ENCODE data around the gene UBE2J1.

Gene UBE2J1

GRCh38 chr6:89385156-89385667 is 32.7 kb upstream of the UBE2J1 start:
- Histone ChIP-seq H3K36me3 (ENCODE audit: control insufficient read depth, insufficient read depth, low read length) (no peaks in the 10 kb centered on the region), H3K4me1 (ENCODE audit: control insufficient read depth, insufficient read depth, low read length) (no peaks in the 10 kb centered on the region), H3K4me3 (ENCODE audit: low read length) (no peak overlapping the region), H3K9ac (ENCODE audit: low read length) (no peak overlapping the region), H3K27me3 (ENCODE audit: control insufficient read depth, insufficient read depth, low read length) (no peaks in the 10 kb centered on the region), H3K9me3 (ENCODE audit: control insufficient read depth, low read length) (no peaks in the 10 kb centered on the region)

- H3K4me1 ChIP-seq (ENCODE audit: control insufficient read depth, insufficient read depth, low read length) = no peaks in the 10 kb centered on the region
- H3K9me3 ChIP-seq (ENCODE audit: control insufficient read depth, low read length) = no peaks in the 10 kb centered on the region
- no peaks in the 10 kb centered on the region for H3K27me3 ChIP-seq (ENCODE audit: control insufficient read depth, insufficient read depth, low read length)
- no peak overlapping the region for H3K4me3 ChIP-seq (ENCODE audit: low read length)
- H3K9ac ChIP-seq (ENCODE audit: low read length) = no peak overlapping the region
- H3K36me3 ChIP-seq (ENCODE audit: control insufficient read depth, insufficient read depth, low read length) = no peaks in the 10 kb centered on the region
Measured at GRCh38 chr6:89381031-89381430, 28.5 kb upstream of the UBE2J1 start.

- Histone ChIP-seq H3K9me3 (ENCODE audit: control insufficient read depth, low read length) (no peaks in the 10 kb centered on the region), H3K27me3 (ENCODE audit: control insufficient read depth, insufficient read depth, low read length) (no peaks in the 10 kb centered on the region), H3K4me3 (ENCODE audit: low read length) (no peak overlapping the region), H3K9ac (ENCODE audit: low read length) (no peak overlapping the region), H3K4me1 (ENCODE audit: control insufficient read depth, insufficient read depth, low read length) (peaks cover 7% of the 10 kb centered on the region), H3K36me3 (ENCODE audit: control insufficient read depth, insufficient read depth, low read length) (no peaks in the 10 kb centered on the region)
Measured at GRCh38 chr6:89379281-89379680, 26.8 kb upstream of the UBE2J1 start.

- Histone ChIP-seq H3K27me3 (ENCODE audit: control insufficient read depth, insufficient read depth, low read length) (no peaks in the 10 kb centered on the region), H3K9me3 (ENCODE audit: control insufficient read depth, low read length) (no peaks in the 10 kb centered on the region), H3K9ac (ENCODE audit: low read length) (no peak overlapping the region), H3K4me1 (ENCODE audit: control insufficient read depth, insufficient read depth, low read length) (peaks cover 7% of the 10 kb centered on the region), H3K36me3 (ENCODE audit: control insufficient read depth, insufficient read depth, low read length) (no peaks in the 10 kb centered on the region), H3K4me3 (ENCODE audit: low read length) (no peak overlapping the region)
Measured at GRCh38 chr6:89378628-89379027, 26.1 kb upstream of the UBE2J1 start.

- Histone ChIP-seq H3K9ac (ENCODE audit: low read length) (no peak overlapping the region), H3K4me3 (ENCODE audit: low read length) (no peak overlapping the region), H3K36me3 (ENCODE audit: control insufficient read depth, insufficient read depth, low read length) (no peaks in the 10 kb centered on the region), H3K4me1 (ENCODE audit: control insufficient read depth, insufficient read depth, low read length) (peaks cover 14% of the 10 kb centered on the region), H3K9me3 (ENCODE audit: control insufficient read depth, low read length) (no peaks in the 10 kb centered on the region), H3K27me3 (ENCODE audit: control insufficient read depth, insufficient read depth, low read length) (no peaks in the 10 kb centered on the region)
Measured at GRCh38 chr6:89375427-89376267, 23.1 kb upstream of the UBE2J1 start.

- Histone ChIP-seq H3K4me3 (ENCODE audit: low read length) (no peak overlapping the region), H3K36me3 (ENCODE audit: control insufficient read depth, insufficient read depth, low read length) (no peaks in the 10 kb centered on the region), H3K9me3 (ENCODE audit: control insufficient read depth, low read length) (no peaks in the 10 kb centered on the region), H3K4me1 (ENCODE audit: control insufficient read depth, insufficient read depth, low read length) (peaks cover 14% of the 10 kb centered on the region), H3K9ac (ENCODE audit: low read length) (no peak overlapping the region), H3K27me3 (ENCODE audit: control insufficient read depth, insufficient read depth, low read length) (no peaks in the 10 kb centered on the region)
Measured at GRCh38 chr6:89372506-89372901, 20.0 kb upstream of the UBE2J1 start.

- Histone ChIP-seq H3K9ac (ENCODE audit: low read length) (no peak overlapping the region), H3K36me3 (ENCODE audit: control insufficient read depth, insufficient read depth, low read length) (no peaks in the 10 kb centered on the region), H3K9me3 (ENCODE audit: control insufficient read depth, low read length) (no peaks in the 10 kb centered on the region), H3K4me3 (ENCODE audit: low read length) (no peak overlapping the region), H3K4me1 (ENCODE audit: control insufficient read depth, insufficient read depth, low read length) (peaks cover 14% of the 10 kb centered on the region), H3K27me3 (ENCODE audit: control insufficient read depth, insufficient read depth, low read length) (no peaks in the 10 kb centered on the region)
Measured at GRCh38 chr6:89371849-89372505, 19.5 kb upstream of the UBE2J1 start.

GRCh38 chr6:89368999-89369398 is 16.5 kb upstream of the UBE2J1 start:
- no peak overlapping the region for H3K9ac ChIP-seq (ENCODE audit: low read length)
- H3K9me3 ChIP-seq (ENCODE audit: control insufficient read depth, low read length) = no peaks in the 10 kb centered on the region
- no peaks in the 10 kb centered on the region for H3K27me3 ChIP-seq (ENCODE audit: control insufficient read depth, insufficient read depth, low read length)
- no peak overlapping the region for H3K4me3 ChIP-seq (ENCODE audit: low read length)
- no peaks in the 10 kb centered on the region for H3K36me3 ChIP-seq (ENCODE audit: control insufficient read depth, insufficient read depth, low read length)
- H3K4me1 ChIP-seq (ENCODE audit: control insufficient read depth, insufficient read depth, low read length) = peaks cover 7% of the 10 kb centered on the region

GRCh38 chr6:89368107-89368506 is 15.6 kb upstream of the UBE2J1 start:
- H3K9ac ChIP-seq (ENCODE audit: low read length) = no peak overlapping the region
- H3K4me1 ChIP-seq (ENCODE audit: control insufficient read depth, insufficient read depth, low read length) = peaks cover 7% of the 10 kb centered on the region
- no peaks in the 10 kb centered on the region for H3K27me3 ChIP-seq (ENCODE audit: control insufficient read depth, insufficient read depth, low read length)
- no peaks in the 10 kb centered on the region for H3K36me3 ChIP-seq (ENCODE audit: control insufficient read depth, insufficient read depth, low read length)
- no peaks in the 10 kb centered on the region for H3K9me3 ChIP-seq (ENCODE audit: control insufficient read depth, low read length)
- no peak overlapping the region for H3K4me3 ChIP-seq (ENCODE audit: low read length)

GRCh38 chr6:89364586-89364985 is 12.1 kb upstream of the UBE2J1 start:
- Histone ChIP-seq H3K9ac (ENCODE audit: low read length) (no peak overlapping the region), H3K4me1 (ENCODE audit: control insufficient read depth, insufficient read depth, low read length) (no peaks in the 10 kb centered on the region), H3K9me3 (ENCODE audit: control insufficient read depth, low read length) (no peaks in the 10 kb centered on the region), H3K4me3 (ENCODE audit: low read length) (no peak overlapping the region), H3K36me3 (ENCODE audit: control insufficient read depth, insufficient read depth, low read length) (no peaks in the 10 kb centered on the region), H3K27me3 (ENCODE audit: control insufficient read depth, insufficient read depth, low read length) (no peaks in the 10 kb centered on the region)

- H3K36me3 ChIP-seq (ENCODE audit: control insufficient read depth, insufficient read depth, low read length) = no peaks in the 10 kb centered on the region
- H3K9ac ChIP-seq (ENCODE audit: low read length) = no peak overlapping the region
- H3K4me1 ChIP-seq (ENCODE audit: control insufficient read depth, insufficient read depth, low read length) = no peaks in the 10 kb centered on the region
Measured at GRCh38 chr6:89361171-89361570, 8.6 kb upstream of the UBE2J1 start.

GRCh38 chr6:89360415-89360999 is 8.0 kb upstream of the UBE2J1 start:
- Histone ChIP-seq H3K27me3 (ENCODE audit: control insufficient read depth, insufficient read depth, low read length) (no peaks in the 10 kb centered on the region), H3K4me1 (ENCODE audit: control insufficient read depth, insufficient read depth, low read length) (no peaks in the 10 kb centered on the region), H3K9me3 (ENCODE audit: control insufficient read depth, low read length) (no peaks in the 10 kb centered on the region), H3K9ac (ENCODE audit: low read length) (no peak overlapping the region), H3K4me3 (ENCODE audit: low read length) (no peak overlapping the region), H3K36me3 (ENCODE audit: control insufficient read depth, insufficient read depth, low read length) (no peaks in the 10 kb centered on the region)

More at GRCh38 chr6:89361171-89361570, 8.6 kb upstream of the UBE2J1 start:
- Histone ChIP-seq H3K9me3 (ENCODE audit: control insufficient read depth, low read length) (no peaks in the 10 kb centered on the region), H3K4me3 (ENCODE audit: low read length) (no peak overlapping the region), H3K27me3 (ENCODE audit: control insufficient read depth, insufficient read depth, low read length) (no peaks in the 10 kb centered on the region)
